HCT116 (cell line): ENCODE measurements around the gene CDK2.

ENCODE experiments used
- ELF1 ChIP-seq: IDR thresholded peaks from 2 replicates; pipeline ENCODE4 v1.6.1; 2012; ENCODE audit warnings: low read depth, borderline replicate concordance
- EZH2phosphoT487 ChIP-seq: fragments of 200-600 bp; IDR thresholded peaks from 2 replicates; pipeline ENCODE4 v1.6.1; 2018; ENCODE audit warnings: antibody characterized with exemption, borderline replicate concordance
- JUND ChIP-seq: IDR thresholded peaks from 2 replicates; pipeline ENCODE4 v1.6.1; 2012
- POLR2A ChIP-seq: IDR thresholded peaks from 2 replicates; pipeline ENCODE4 v1.7.0; 2011; ENCODE audit warnings: borderline replicate concordance; ENCODE audit not compliant: insufficient read depth, insufficient read length; ENCODE audit errors: extremely low read depth
- POLR2AphosphoS5 ChIP-seq: IDR thresholded peaks from 2 replicates; pipeline ENCODE4 v1.6.1; 2011; ENCODE audit warnings: mild to moderate bottlenecking, low read depth, low read length, moderate library complexity
- RAD21 ChIP-seq: IDR thresholded peaks from 2 replicates; pipeline ENCODE4 v1.6.1; 2012; ENCODE audit warnings: low read depth, mild to moderate bottlenecking
- REST ChIP-seq: IDR thresholded peaks from 2 replicates; pipeline ENCODE4 v1.6.1; 2012; ENCODE audit warnings: low read depth
- SP1 ChIP-seq: IDR thresholded peaks from 2 replicates; pipeline ENCODE4 v1.6.1; 2012; ENCODE audit warnings: low read depth
- TCF7L2 ChIP-seq: IDR thresholded peaks from 2 replicates; pipeline ENCODE4 v1.7.0; 2011; ENCODE audit warnings: borderline replicate concordance, inconsistent platforms; ENCODE audit not compliant: insufficient read depth, insufficient read length; ENCODE audit errors: extremely low read depth
- ZNF274 ChIP-seq: fragments of 200-500 bp; sonication (Bioruptor generic); IDR thresholded peaks from 2 replicates; pipeline ENCODE4 v1.6.1; 2014; ENCODE audit warnings: mild to moderate bottlenecking, low read depth, low read length, inconsistent platforms
- TF ChIP-seq, protein P1 (sequence below), 3 experiments: fragments of 200-600 bp in 1 of 3; sonication (generic) in 1 of 3; IDR thresholded peaks in 2 of 3; conservative IDR thresholded peaks in 1 of 3; 2 replicates each; pipeline ENCODE4 v1.5.1; 2012 to 2017; ENCODE audit warnings: low read depth in 2 of 3, low read length in 2 of 3, antibody characterized with exemption in 1 of 3, borderline replicate concordance in 1 of 3, control low read depth in 1 of 3, mild to moderate bottlenecking in 1 of 3, mixed read lengths in 1 of 3, mixed run types in 1 of 3, moderate library complexity in 1 of 3; ENCODE audit not compliant: insufficient read depth in 1 of 3
- TF ChIP-seq, protein P2 (sequence below): IDR thresholded peaks from 2 replicates; pipeline ENCODE4 v1.6.1; 2012

DNA sequence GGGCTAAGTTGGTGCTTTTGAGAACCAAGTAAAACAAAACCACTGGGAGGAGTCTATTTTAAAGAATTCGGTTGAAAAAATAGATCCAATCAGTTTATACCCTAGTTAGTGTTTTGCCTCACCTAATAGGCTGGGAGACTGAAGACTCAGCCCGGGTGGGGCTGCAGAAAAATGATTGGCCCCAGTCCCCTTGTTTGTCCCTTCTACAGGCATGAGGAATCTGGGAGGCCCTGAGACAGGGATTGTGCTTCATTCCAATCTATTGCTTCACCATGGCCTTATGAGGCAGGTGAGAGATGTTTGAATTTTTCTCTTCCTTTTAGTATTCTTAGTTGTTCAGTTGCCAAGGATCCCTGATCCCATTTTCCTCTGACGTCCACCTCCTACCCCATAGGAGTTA is 5.4 kb downstream of the CDK2 start:
- TF ChIP-seq POLR2AphosphoS5 = no peak
- no peak for TF ChIP-seq ZNF274
- TF ChIP-seq, protein P1, sequence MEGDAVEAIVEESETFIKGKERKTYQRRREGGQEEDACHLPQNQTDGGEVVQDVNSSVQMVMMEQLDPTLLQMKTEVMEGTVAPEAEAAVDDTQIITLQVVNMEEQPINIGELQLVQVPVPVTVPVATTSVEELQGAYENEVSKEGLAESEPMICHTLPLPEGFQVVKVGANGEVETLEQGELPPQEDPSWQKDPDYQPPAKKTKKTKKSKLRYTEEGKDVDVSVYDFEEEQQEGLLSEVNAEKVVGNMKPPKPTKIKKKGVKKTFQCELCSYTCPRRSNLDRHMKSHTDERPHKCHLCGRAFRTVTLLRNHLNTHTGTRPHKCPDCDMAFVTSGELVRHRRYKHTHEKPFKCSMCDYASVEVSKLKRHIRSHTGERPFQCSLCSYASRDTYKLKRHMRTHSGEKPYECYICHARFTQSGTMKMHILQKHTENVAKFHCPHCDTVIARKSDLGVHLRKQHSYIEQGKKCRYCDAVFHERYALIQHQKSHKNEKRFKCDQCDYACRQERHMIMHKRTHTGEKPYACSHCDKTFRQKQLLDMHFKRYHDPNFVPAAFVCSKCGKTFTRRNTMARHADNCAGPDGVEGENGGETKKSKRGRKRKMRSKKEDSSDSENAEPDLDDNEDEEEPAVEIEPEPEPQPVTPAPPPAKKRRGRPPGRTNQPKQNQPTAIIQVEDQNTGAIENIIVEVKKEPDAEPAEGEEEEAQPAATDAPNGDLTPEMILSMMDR (IDR thresholded peaks at IDR 0.05 in 2 of 3, conservative IDR thresholded peaks at IDR 0.05 in 1 of 3; ENCODE audit: borderline replicate concordance in 1 of 3, insufficient read depth in 1 of 3, low read depth in 2 of 3, low read length in 2 of 3) = no peak
- no peak for TF ChIP-seq REST
- no peak for TF ChIP-seq POLR2A
- no peak for TF ChIP-seq SP1
- no peak for TF ChIP-seq TCF7L2
- TF ChIP-seq, protein P2, sequence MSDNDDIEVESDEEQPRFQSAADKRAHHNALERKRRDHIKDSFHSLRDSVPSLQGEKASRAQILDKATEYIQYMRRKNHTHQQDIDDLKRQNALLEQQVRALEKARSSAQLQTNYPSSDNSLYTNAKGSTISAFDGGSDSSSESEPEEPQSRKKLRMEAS = no peak
- no peak for TF ChIP-seq ELF1
- no peak for TF ChIP-seq EZH2phosphoT487
- no peak for TF ChIP-seq RAD21
- TF ChIP-seq JUND = no peak
